Mesendoderm (in vitro differentiated cells): ENCODE results near the gene MUC2.

ENCODE experiments used
- DNase-seq: peaks from one replicate; pipeline ENCODE4 v3.0.0; 2013
- H2AK5ac ChIP-seq: 2 replicates; pipeline ENCODE4 v1.6.1; 2013; ENCODE audit warnings: low read length, inconsistent platforms
- H2BK120ac ChIP-seq: 2 replicates; pipeline ENCODE4 v1.6.1; 2013; ENCODE audit warnings: low read depth, mild to moderate bottlenecking, low read length, moderate library complexity, mixed read lengths
- H2BK15ac ChIP-seq: replicated peaks from 2 replicates; pipeline ENCODE4 v1.6.1; 2013; ENCODE audit warnings: low read depth, mild to moderate bottlenecking, moderate library complexity
- H2BK5ac ChIP-seq: 2 replicates; pipeline ENCODE4 v1.6.1; 2013; ENCODE audit warnings: low read length, inconsistent platforms
- H3K18ac ChIP-seq: 2 replicates; pipeline ENCODE4 v1.6.1; 2013; ENCODE audit warnings: mild to moderate bottlenecking, low read length, mixed read lengths
- H3K23ac ChIP-seq: one replicate; pipeline ENCODE4 v1.6.1; 2013; ENCODE audit warnings: low read length
- H3K27ac ChIP-seq: 2 replicates; pipeline ENCODE4 v1.5.1; 2013; ENCODE audit warnings: low read depth, mild to moderate bottlenecking, inconsistent platforms, low read length, moderate library complexity
- H3K27me3 ChIP-seq: 2 replicates; pipeline ENCODE4 v1.6.1; 2013; ENCODE audit warnings: low read length, control low read depth, mild to moderate bottlenecking, inconsistent platforms; ENCODE audit not compliant: insufficient read depth, poor library complexity
- H3K36me3 ChIP-seq: 2 replicates; pipeline ENCODE4 v1.6.1; 2013; ENCODE audit warnings: low read length, inconsistent platforms; ENCODE audit not compliant: control insufficient read depth, insufficient read depth
- H3K4ac ChIP-seq: one replicate; pipeline ENCODE4 v1.6.1; 2013; ENCODE audit warnings: low read depth, mild to moderate bottlenecking, low read length, moderate library complexity
- H3K4me1 ChIP-seq: 2 replicates; pipeline ENCODE4 v1.6.1; 2013; ENCODE audit warnings: low read depth, low read length, inconsistent platforms; ENCODE audit not compliant: control insufficient read depth
- H3K4me2 ChIP-seq: 2 replicates; pipeline ENCODE4 v1.6.1; 2013; ENCODE audit warnings: low read length
- H3K4me3 ChIP-seq: 2 replicates; pipeline ENCODE4 v1.5.1; 2013; ENCODE audit warnings: mild to moderate bottlenecking, low read length
- H3K56ac ChIP-seq: one replicate; pipeline ENCODE4 v1.6.1; 2013; ENCODE audit warnings: low read length
- H3K79me1 ChIP-seq: 2 replicates; pipeline ENCODE4 v1.6.1; 2013; ENCODE audit warnings: low read length, inconsistent platforms
- H3K79me2 ChIP-seq: 2 replicates; pipeline ENCODE4 v1.6.1; 2013; ENCODE audit warnings: mild to moderate bottlenecking, low read length; ENCODE audit not compliant: control insufficient read depth, insufficient read depth
- H3K9ac ChIP-seq: 2 replicates; pipeline ENCODE4 v1.6.1; 2013; ENCODE audit warnings: low read length, inconsistent platforms
- H4K5ac ChIP-seq: one replicate; pipeline ENCODE4 v1.6.1; 2013; ENCODE audit warnings: low read length
- H4K8ac ChIP-seq: one replicate; pipeline ENCODE4 v1.6.1; 2013; ENCODE audit warnings: low read depth, mild to moderate bottlenecking, control low read depth, low read length, moderate library complexity
- WGBS: extraction: QIAGEN DNeasy Blood & Tissue Kit; methylation state at CpG from one replicate; pipeline ENCODE4 v1.1.7; 2013; ENCODE audit warnings: low lambda C conversion rate, missing lambda C conversion rate; ENCODE audit not compliant: insufficient coverage; ENCODE audit errors: extremely low coverage; 5-methylcytosine and 5-hydroxymethylcytosine counted together

The MUC2 gene

DNA sequence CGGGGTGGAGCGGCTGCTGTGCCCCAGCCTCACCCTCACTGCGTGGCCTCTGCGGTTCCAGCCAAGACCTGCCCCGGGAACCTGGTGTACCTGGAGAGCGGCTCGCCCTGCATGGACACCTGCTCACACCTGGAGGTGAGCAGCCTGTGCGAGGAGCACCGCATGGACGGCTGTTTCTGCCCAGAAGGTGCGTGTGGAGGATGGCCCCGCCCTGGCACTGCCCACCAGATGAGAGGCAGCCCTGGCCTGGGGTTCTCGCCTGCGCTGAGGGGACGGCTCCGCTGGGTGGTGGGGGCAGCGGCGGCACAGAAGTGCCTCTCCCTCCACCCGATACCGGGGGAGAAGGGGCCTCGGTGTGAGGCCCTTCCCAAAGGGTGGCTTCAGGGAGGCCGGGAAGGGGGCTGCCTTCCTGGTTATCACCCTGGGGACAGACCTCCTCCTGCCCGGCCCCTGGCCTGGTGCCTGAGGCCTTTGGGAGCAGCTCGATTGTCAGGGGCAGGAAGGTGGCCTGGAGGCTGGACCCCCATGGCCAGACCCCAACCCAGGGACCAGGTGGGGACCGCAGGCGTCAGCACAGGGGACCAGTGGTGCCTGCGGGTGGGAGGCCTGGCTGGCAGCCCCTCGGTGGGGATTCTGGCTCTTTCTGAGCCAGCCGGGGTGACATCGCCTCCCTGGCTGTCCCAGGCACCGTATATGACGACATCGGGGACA, 7.1 kb downstream of the MUC2 start:
- Histone ChIP-seq H3K18ac (no peak overlapping the region), H3K27ac (no peak overlapping the region), H2BK120ac (no peak overlapping the region), H2BK5ac (no peak overlapping the region), H4K5ac (no peak overlapping the region), H3K36me3 (no peaks in the 10 kb centered on the region), H3K4me2 (no peak overlapping the region), H3K4me1 (no peaks in the 10 kb centered on the region), H4K8ac (no peak overlapping the region), H3K56ac (no peak overlapping the region), H3K4ac (no peak overlapping the region), H2BK15ac (no peak overlapping the region), H3K4me3 (no peak overlapping the region), H3K79me2 (no peaks in the 10 kb centered on the region), H3K79me1 (no peaks in the 10 kb centered on the region), H3K27me3 (no peaks in the 10 kb centered on the region), H3K23ac (no peak overlapping the region), H3K9ac (no peak overlapping the region), H2AK5ac (no peak overlapping the region)
- WGBS = no CpG with 5 or more reads among the region's 33 CpGs
- DNase-seq = no peak

DNA sequence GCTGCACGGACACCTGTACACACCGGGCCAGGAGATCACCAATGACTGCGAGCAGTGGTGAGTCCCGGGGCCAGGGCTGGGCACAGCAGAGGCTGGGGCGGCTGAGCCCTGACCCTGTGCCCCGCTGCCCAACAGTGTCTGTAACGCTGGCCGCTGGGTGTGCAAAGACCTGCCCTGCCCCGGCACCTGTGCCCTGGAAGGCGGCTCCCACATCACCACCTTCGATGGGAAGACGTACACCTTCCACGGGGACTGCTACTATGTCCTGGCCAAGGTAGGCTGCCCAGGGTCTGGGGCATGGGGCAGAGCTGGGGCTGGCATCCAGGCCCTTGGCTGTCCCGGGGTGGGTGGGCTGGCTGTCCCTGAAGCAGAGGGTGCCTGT, 7.7 kb downstream of the MUC2 start:
- Histone ChIP-seq H3K27ac (no peak overlapping the region), H3K4ac (no peak overlapping the region), H4K8ac (no peak overlapping the region), H3K4me2 (no peak overlapping the region), H3K18ac (no peak overlapping the region), H2BK5ac (no peak overlapping the region), H3K23ac (no peak overlapping the region), H3K79me1 (no peaks in the 10 kb centered on the region), H3K36me3 (no peaks in the 10 kb centered on the region), H3K79me2 (no peaks in the 10 kb centered on the region), H2BK120ac (no peak overlapping the region), H3K4me1 (no peaks in the 10 kb centered on the region), H2BK15ac (no peak overlapping the region), H3K56ac (no peak overlapping the region), H2AK5ac (no peak overlapping the region), H4K5ac (no peak overlapping the region), H3K9ac (no peak overlapping the region), H3K4me3 (no peak overlapping the region), H3K27me3 (no peaks in the 10 kb centered on the region)
- DNase-seq = no peak
- no CpG with 5 or more reads among the region's 14 CpGs for WGBS

DNA sequence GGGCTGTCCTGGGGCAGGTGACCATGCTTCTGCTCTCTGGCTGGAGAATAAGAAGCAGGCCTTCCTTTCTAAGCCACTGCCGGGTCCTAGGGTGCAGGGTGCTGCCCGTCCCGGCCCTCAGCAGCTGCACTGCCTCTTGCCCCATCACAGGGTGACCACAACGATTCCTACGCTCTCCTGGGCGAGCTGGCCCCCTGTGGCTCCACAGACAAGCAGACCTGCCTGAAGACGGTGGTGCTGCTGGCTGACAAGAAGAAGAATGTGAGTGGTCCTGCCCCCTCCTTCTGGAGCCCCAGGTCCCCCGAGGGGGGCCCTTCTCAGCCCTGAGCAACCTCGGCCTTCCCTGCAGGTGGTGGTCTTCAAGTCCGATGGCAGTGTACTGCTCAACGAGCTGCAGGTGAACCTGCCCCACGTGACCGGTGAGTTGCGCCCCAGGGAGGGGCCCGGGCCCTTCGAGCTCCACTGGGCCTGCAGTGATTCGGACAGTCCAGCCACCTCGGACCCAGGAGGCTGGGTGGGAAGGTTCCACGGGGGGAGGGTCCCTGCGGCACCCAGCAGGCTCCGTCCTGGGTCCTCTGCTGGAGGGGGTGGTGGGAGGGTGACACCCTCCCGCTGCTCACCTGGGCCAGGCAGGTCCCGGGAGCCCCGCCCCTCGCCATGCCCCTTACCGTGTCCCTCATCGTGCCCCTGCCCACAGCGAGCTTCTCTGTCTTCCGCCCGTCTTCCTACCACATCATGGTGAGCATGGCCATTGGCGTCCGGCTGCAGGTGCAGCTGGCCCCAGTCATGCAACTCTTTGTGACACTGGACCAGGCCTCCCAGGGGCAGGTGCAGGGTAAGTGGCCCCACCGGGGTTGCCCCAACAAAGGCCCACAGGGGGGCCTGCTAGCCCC, 8.3 kb downstream of the MUC2 start:
- H3K4me3 ChIP-seq = no peak overlapping the region
- WGBS = no CpG with 5 or more reads among the region's 33 CpGs
- H2AK5ac ChIP-seq = no peak overlapping the region
- no peak overlapping the region for H3K9ac ChIP-seq
- H2BK5ac ChIP-seq = no peak overlapping the region
- H3K27me3 ChIP-seq = no peaks in the 10 kb centered on the region
- no peaks in the 10 kb centered on the region for H3K36me3 ChIP-seq
- H3K18ac ChIP-seq = no peak overlapping the region
- no peak overlapping the region for H4K5ac ChIP-seq
- no peaks in the 10 kb centered on the region for H3K79me2 ChIP-seq
- H2BK15ac ChIP-seq = no peak overlapping the region
- no peak overlapping the region for H4K8ac ChIP-seq
- H3K23ac ChIP-seq = no peak overlapping the region
- no peaks in the 10 kb centered on the region for H3K79me1 ChIP-seq
- no peak overlapping the region for H3K4me2 ChIP-seq
- no peak overlapping the region for H3K56ac ChIP-seq
- no peak for DNase-seq
- no peak overlapping the region for H3K4ac ChIP-seq
- no peaks in the 10 kb centered on the region for H3K4me1 ChIP-seq
- no peak overlapping the region for H2BK120ac ChIP-seq
- H3K27ac ChIP-seq = no peak overlapping the region

DNA sequence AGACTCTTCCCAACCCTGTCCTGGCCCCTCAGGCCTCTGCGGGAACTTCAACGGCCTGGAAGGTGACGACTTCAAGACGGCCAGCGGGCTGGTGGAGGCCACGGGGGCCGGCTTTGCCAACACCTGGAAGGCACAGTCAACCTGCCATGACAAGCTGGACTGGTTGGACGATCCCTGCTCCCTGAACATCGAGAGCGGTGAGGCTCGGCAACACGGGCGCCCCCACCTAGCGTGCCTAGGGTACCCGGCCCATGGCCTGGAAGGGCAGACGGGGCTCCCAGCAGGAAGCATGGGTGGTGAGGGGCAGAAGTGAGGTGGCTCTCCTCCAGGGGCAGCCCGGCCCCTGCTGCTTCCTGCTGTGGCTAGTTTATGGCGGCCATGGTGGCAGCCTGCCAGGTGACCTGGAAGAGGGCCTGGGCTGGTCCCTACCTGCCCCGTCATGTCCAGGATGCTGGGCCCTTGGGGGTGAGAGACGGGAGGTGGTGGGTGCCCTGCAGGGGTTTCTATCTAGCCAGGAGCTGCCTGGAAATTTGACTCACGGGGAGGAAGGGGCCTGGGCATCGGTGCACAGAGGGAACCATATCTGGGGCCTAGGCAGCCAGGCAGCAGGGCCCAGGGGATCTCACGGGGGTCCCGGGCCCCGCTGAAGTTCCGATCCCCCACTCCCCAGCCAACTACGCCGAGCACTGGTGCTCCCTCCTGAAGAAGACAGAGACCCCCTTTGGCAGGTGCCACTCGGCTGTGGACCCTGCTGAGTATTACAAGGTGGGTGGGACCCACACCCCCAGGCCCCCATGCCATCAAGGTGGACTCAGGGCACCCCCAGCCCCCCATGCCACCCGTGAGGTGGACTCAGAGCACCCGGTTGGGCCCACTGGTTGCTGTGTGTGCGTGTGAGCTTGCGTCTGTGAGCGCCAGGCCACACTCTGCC, 9.2 kb downstream of the MUC2 start:
- Histone ChIP-seq H3K27ac (no peak overlapping the region), H2BK5ac (no peak overlapping the region), H2BK15ac (no peak overlapping the region), H3K56ac (no peak overlapping the region), H3K79me1 (no peaks in the 10 kb centered on the region), H4K8ac (no peak overlapping the region), H3K4me1 (no peaks in the 10 kb centered on the region), H4K5ac (no peak overlapping the region), H2BK120ac (no peak overlapping the region), H2AK5ac (no peak overlapping the region), H3K79me2 (no peaks in the 10 kb centered on the region), H3K4me2 (no peak overlapping the region), H3K18ac (no peak overlapping the region), H3K36me3 (no peaks in the 10 kb centered on the region), H3K4me3 (no peak overlapping the region), H3K4ac (no peak overlapping the region), H3K23ac (no peak overlapping the region), H3K9ac (no peak overlapping the region), H3K27me3 (no peaks in the 10 kb centered on the region)
- no CpG with 5 or more reads among the region's 34 CpGs for WGBS
- DNase-seq = no peak

DNA sequence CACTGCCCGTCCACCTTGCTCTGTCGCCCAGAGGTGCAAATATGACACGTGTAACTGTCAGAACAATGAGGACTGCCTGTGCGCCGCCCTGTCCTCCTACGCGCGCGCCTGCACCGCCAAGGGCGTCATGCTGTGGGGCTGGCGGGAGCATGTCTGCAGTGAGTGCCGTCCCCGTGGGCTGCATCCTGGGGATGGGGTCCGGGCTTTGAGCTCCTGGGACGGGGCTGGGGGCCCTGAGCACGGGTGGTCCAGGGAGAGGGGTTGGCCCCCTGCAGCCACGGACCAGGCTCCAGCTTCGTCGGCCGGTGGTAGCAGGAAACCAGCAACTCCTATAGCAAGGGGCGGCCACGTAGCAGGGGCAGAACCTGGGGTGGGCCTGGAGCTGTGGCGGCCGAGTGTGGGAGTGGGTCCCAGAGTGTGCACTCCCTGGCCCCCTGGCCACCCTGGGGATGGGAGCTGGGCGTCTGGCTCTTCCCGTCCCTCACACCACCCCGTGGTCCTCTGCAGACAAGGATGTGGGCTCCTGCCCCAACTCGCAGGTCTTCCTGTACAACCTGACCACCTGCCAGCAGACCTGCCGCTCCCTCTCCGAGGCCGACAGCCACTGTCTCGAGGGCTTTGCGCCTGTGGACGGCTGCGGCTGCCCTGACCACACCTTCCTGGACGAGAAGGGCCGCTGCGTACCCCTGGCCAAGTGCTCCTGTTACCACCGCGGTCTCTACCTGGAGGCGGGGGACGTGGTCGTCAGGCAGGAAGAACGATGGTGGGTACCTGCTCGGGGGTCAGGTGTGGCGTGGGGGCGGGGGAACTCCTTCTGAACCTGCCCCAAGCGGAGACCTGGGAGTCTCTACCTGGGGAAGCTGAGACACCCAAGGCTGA, 10.1 kb downstream of the MUC2 start:
- Histone ChIP-seq H3K4ac (no peak overlapping the region), H3K23ac (no peak overlapping the region), H3K18ac (no peak overlapping the region), H4K8ac (no peak overlapping the region), H4K5ac (no peak overlapping the region), H3K4me2 (no peak overlapping the region), H3K9ac (no peak overlapping the region), H3K79me1 (no peaks in the 10 kb centered on the region), H2AK5ac (no peak overlapping the region), H3K4me1 (no peaks in the 10 kb centered on the region), H2BK5ac (no peak overlapping the region), H3K27ac (no peak overlapping the region), H3K36me3 (no peaks in the 10 kb centered on the region), H3K27me3 (no peaks in the 10 kb centered on the region), H2BK15ac (no peak overlapping the region), H3K4me3 (no peak overlapping the region), H3K56ac (no peak overlapping the region), H3K79me2 (no peaks in the 10 kb centered on the region), H2BK120ac (no peak overlapping the region)
- no CpG with 5 or more reads among the region's 49 CpGs for WGBS
- DNase-seq = no peak
